Psoas muscle (tissue), 8 donors: ENCODE data around the gene PEF1. TPM values are rescaled to one million over a fixed set of nuclear protein-coding genes. Genes with fewer than 3 reads are reported as not detected.

Source experiments
- ATAC-seq, 4 donors: fragments of 200-7000 bp; cut with Tn5 transposase; one replicate each; pipeline ENCODE4 v1.9.1; 2020; ENCODE audit warnings: moderate library complexity in 3 of 4, mild to moderate bottlenecking in 2 of 4
- DNase-seq, 2 donors: peaks; one replicate each; pipeline ENCODE4 v3.0.0-alpha.2; 2020
- H3K27ac ChIP-seq: fragments of 200-600 bp; one replicate; pipeline ENCODE4 v1.8.0; 2022
- H3K27me3 ChIP-seq, 3 donors: fragments of 200-600 bp in 1 of 3; one replicate each; pipeline versions ENCODE4 v1.6.1 to v1.8.0; 2013 to 2022; ENCODE audit warnings: low read length in 2 of 3, mild to moderate bottlenecking in 2 of 3, moderate library complexity in 1 of 3; ENCODE audit not compliant: insufficient read depth in 3 of 3
- H3K36me3 ChIP-seq, 2 donors: fragments of 200-600 bp in 1 of 2; one replicate each; pipeline versions ENCODE4 v1.6.1 to v1.8.0; 2013 to 2022; ENCODE audit warnings: low read depth in 1 of 2, mild to moderate bottlenecking in 1 of 2, moderate library complexity in 1 of 2; ENCODE audit not compliant: insufficient read depth in 1 of 2
- H3K4me1 ChIP-seq: fragments of 200-600 bp; one replicate; pipeline ENCODE4 v1.8.0; 2022
- H3K4me3 ChIP-seq: fragments of 200-600 bp; one replicate; pipeline ENCODE4 v1.8.0; 2022; ENCODE audit warnings: mild to moderate bottlenecking
- H3K9me3 ChIP-seq: fragments of 200-600 bp; one replicate; pipeline ENCODE4 v1.8.0; 2022
- CTCF ChIP-seq: fragments of 200-600 bp; IDR thresholded peaks from one replicate; pipeline ENCODE4 v1.8.0; 2022; ENCODE audit warnings: antibody characterized with exemption
- WGBS, 3 donors: extraction: QIAGEN DNeasy Blood & Tissue Kit; methylation state at CpG; one replicate each; pipeline versions ENCODE4 v1.1.6 to v1.1.7; 2013; 5-methylcytosine and 5-hydroxymethylcytosine counted together
- intact Hi-C, 2 donors: fragments of 100-400 bp; cut with DNase I; formaldehyde crosslinking; loops; one replicate each; pipeline versions ENCODE4 v1.11.0 to v1.14.2; 2022
- polyA plus RNA-seq, 3 donors: library from polyadenylated mRNA; stranded (reverse); fragments of 200-250 nt; gene quantifications; one replicate each; pipeline ENCODE4 v1.2.3, GENCODE V29; 2013
- total RNA-seq, 4 donors: library from RNA; stranded (reverse); fragmentation: NEBNext Ultra II Directional in 2 of 4; extraction: Animal tissue kit (Norgen Biotek cat#: 25700) in 2 of 4; gene quantifications; one replicate each; pipeline versions ENCODE4 v1.2.1 to v1.2.4, GENCODE V29; 2021 to 2023
- donor health status: healthy with polysubstance abuse.
- donor health status: DM: no; HTN: no; CAD: no; lungs with moderate emphysema.
- donor health status: Bipolar disorder and iron deficiency.
- donor health status: healthy.
- donor health status: DM: yes; HTN: yes; CAD: no.
- donor health status: DM: no; HTN: no; CAD: no.
- donor health status: DM: no; HTN: no; CAD: no.
- donor health status: DM: yes; HTN: yes; CAD: no.

Gene PEF1
- total and polyA plus RNA-seq, 7 donors, result 22.1 to 57.4 (median 30.7) TPM

GRCh38 chr1:31674626-31675025 is 29.9 kb upstream of the PEF1 start:
- DNase-seq (no peak), ATAC-seq (no peak)
- H3K4me1 ChIP-seq, result peaks cover 35% of the 10 kb centered on the region
- WGBS, 3 donors, result 66 to 72% (median 69%) methylated on average over 8 of the region's 8 CpGs
- H3K4me3 ChIP-seq, result no peak overlapping the region
- intact Hi-C loops, result no loop called here
- H3K9me3 ChIP-seq, result no peaks in the 10 kb centered on the region
- no peaks in the 10 kb centered on the region for H3K27me3 ChIP-seq
- no peaks in the 10 kb centered on the region for H3K36me3 ChIP-seq
- no peak for TF ChIP-seq CTCF
- H3K27ac ChIP-seq, result no peak overlapping the region

GRCh38 chr1:31673433-31673832 is 28.8 kb upstream of the PEF1 start:
- DNase-seq (no peak), ATAC-seq (no peak)
- no peak for TF ChIP-seq CTCF
- no peaks in the 10 kb centered on the region for H3K36me3 ChIP-seq
- peaks cover 40% of the 10 kb centered on the region for H3K4me1 ChIP-seq
- WGBS, 3 donors, result 67 to 78% (median 68%) methylated on average over 9 of the region's 9 CpGs
- intact Hi-C loops, result no loop called here
- H3K9me3 ChIP-seq, result no peaks in the 10 kb centered on the region
- no peak overlapping the region for H3K4me3 ChIP-seq
- no peaks in the 10 kb centered on the region for H3K27me3 ChIP-seq
- peak overlapping the region; percentile 64 for H3K27ac ChIP-seq

- Histone ChIP-seq H3K9me3 (no peaks in the 10 kb centered on the region), H3K36me3 (no peaks in the 10 kb centered on the region), H3K27ac (peak overlapping the region; percentile 64), H3K4me3 (no peak overlapping the region), H3K4me1 (peaks cover 40% of the 10 kb centered on the region), H3K27me3 (no peaks in the 10 kb centered on the region)
- intact Hi-C loops, result no loop called here
- no peak for TF ChIP-seq CTCF
- 8 to 30% (median 9%) methylated on average over 11 to 13 of the region's 13 CpGs for WGBS, 3 donors
- DNase-seq, result peak; percentile 52 to 84
- peak; percentile 70 to 82 (median 82) for ATAC-seq
These were observed 28.3 kb upstream of the PEF1 start for GRCh38 chr1:31672986-31673385.

GRCh38 chr1:31671561-31672201 is 27.0 kb upstream of the PEF1 start:
- ATAC-seq (no peak), DNase-seq (no peak)
- Histone ChIP-seq H3K4me3 (no peak overlapping the region), H3K27ac (no peak overlapping the region), H3K36me3 (no peaks in the 10 kb centered on the region), H3K4me1 (peaks cover 40% of the 10 kb centered on the region), H3K27me3 (no peaks in the 10 kb centered on the region), H3K9me3 (no peaks in the 10 kb centered on the region)
- 77 to 86% (median 79%) methylated on average over 8 of the region's 8 CpGs for WGBS, 3 donors
- intact Hi-C loops, result no loop called here
- TF ChIP-seq CTCF, result no peak

- no peak for TF ChIP-seq CTCF
- WGBS, 3 donors, result 85 to 93% (median 89%) methylated on average over 11 of the region's 11 CpGs
- H3K27ac ChIP-seq, result no peak overlapping the region
- H3K9me3 ChIP-seq, result no peaks in the 10 kb centered on the region
- peaks cover 40% of the 10 kb centered on the region for H3K4me1 ChIP-seq
- no peak for DNase-seq
- H3K36me3 ChIP-seq, result no peaks in the 10 kb centered on the region
- intact Hi-C loops, result no loop called here
- H3K4me3 ChIP-seq, result no peak overlapping the region
- no peaks in the 10 kb centered on the region for H3K27me3 ChIP-seq
- no peak for ATAC-seq
These were observed 26.5 kb upstream of the PEF1 start for GRCh38 chr1:31671147-31671546.
